Motor neuron (in vitro differentiated cells): Measurements from ENCODE around the gene SLC9A5. TPM values are rescaled to one million over a fixed set of nuclear protein-coding genes. Genes with fewer than 3 reads are reported as not detected.

Experiments
- ATAC-seq, 8 experiments: fragments of 200-7000 bp; cut with Tn5 transposase; replicated peaks in 6 of 8; 2 replicates each; pipeline ENCODE4 v1.8.0; 2021; ENCODE audit warnings: mild to moderate bottlenecking in 8 of 8, moderate library complexity in 8 of 8
- H3K27ac ChIP-seq, 2 donors: fragments of 250-450 bp; sonication (Bioruptor Pico); 2 replicates each; pipeline ENCODE4 v1.9.0; 2021; ENCODE audit warnings: antibody characterized with exemption in 2 of 2, mild to moderate bottlenecking in 2 of 2, moderate library complexity in 1 of 2
- H3K4me1 ChIP-seq, 2 donors: fragments of 250-450 bp; sonication (Bioruptor Pico); replicated peaks in 1 of 2; 2 replicates each; pipeline ENCODE4 v1.6.1; 2021; ENCODE audit warnings: antibody characterized with exemption in 2 of 2, mild to moderate bottlenecking in 2 of 2, moderate library complexity in 1 of 2
- H3K4me3 ChIP-seq, 5 donors: fragments of 250-450 bp; sonication (Bioruptor Pico); 2 replicates each; pipeline ENCODE4 v1.9.0; 2021; ENCODE audit warnings: antibody characterized with exemption in 5 of 5, mild to moderate bottlenecking in 5 of 5, moderate library complexity in 4 of 5
- WGBS, 10 experiments: fragments of 450-650 bp; shearing (Covaris generic); methylation state at CpG; one replicate each; pipeline ENCODE4 v1.0.0; 2022; 5-methylcytosine and 5-hydroxymethylcytosine counted together
- in situ Hi-C, 9 experiments: fragments of 400-800 bp; cut with MboI; loops; one replicate each; pipeline ENCODE4 v1.15.0; 2021; ENCODE audit warnings: low sequenced_read_pairs in 9 of 9, low pct_unique_long_range_greater_than_20kb in 2 of 9; ENCODE audit not compliant: unreplicated experiment in 9 of 9
- total RNA-seq, 8 experiments: library from RNA; unstranded; fragments of 300-600 nt; gene quantifications; 2 replicates each; pipeline versions ENCODE4 v1.2.3 to v1.2.4, GENCODE V29; 2022

Gene SLC9A5
- total RNA-seq, 8 experiments from 2014 or later: 0.92 to 2.4 (median 1.4) TPM

GRCh38 chr16:67284699-67285646 is 36.2 kb downstream of the SLC9A5 start:
- in situ Hi-C loops: no loop called here
- 63 to 80% (median 79%) methylated on average over 1 to 9 of the region's 34 CpGs; no CpG with 5 or more reads in 6 of the 10 experiments for WGBS, 10 experiments
- peak in 7 of 8 experiments; percentile 39 to 81 (median 58) for ATAC-seq
- Histone ChIP-seq H3K4me1 (no peaks in the 10 kb centered on the region), H3K4me3 (no peak overlapping the region), H3K27ac (no peak overlapping the region)

- peak in 1 of 8 experiments; percentile 13 for ATAC-seq
- H3K27ac ChIP-seq: no peak overlapping the region
- H3K4me3 ChIP-seq: no peak overlapping the region
- in situ Hi-C loops: no loop called here
- WGBS, 10 experiments: 92 to 100% (median 100%) methylated on average over 1 to 7 of the region's 28 CpGs; no CpG with 5 or more reads in 6 of the 10 experiments
- no peaks in the 10 kb centered on the region for H3K4me1 ChIP-seq
Observed at GRCh38 chr16:67286441-67287235, 37.9 kb downstream of the SLC9A5 start.

DNA sequence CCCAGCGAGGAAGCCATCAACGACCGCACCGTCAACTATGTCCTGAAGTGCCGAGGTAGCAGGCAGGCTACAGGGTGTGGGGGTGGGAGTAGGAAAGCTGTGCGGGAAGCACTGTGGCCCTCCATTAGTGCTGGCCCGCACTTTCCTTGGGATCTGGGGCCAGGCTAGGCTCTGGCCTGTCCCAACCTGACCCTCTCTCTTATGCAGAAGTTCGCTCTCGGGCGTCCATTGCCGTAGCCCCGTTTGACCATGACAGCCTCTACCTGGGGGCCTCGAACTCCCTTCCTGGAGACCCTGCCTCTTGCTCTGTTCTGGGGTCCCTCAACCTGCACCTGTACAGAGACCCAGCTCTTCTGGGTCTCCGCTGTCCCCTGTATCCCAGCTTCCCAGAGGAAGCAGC is 39.2 kb downstream of the SLC9A5 start:
- Histone ChIP-seq H3K27ac (no peak overlapping the region), H3K4me3 (no peak overlapping the region), H3K4me1 (no peaks in the 10 kb centered on the region)
- no peak for ATAC-seq
- in situ Hi-C loops: no loop called here
- 67 to 100% (median 93%) methylated on average over 1 to 12 of the region's 14 CpGs; no CpG with 5 or more reads in 7 of the 10 experiments for WGBS, 10 experiments

- no peak overlapping the region for H3K27ac ChIP-seq
- no peak for ATAC-seq
- H3K4me3 ChIP-seq: no peak overlapping the region
- 54 to 90% (median 70%) methylated on average over 2 to 3 of the region's 7 CpGs; no CpG with 5 or more reads in 7 of the 10 experiments for WGBS, 10 experiments
- H3K4me1 ChIP-seq: no peaks in the 10 kb centered on the region
- in situ Hi-C loops: no loop called here
Observed at GRCh38 chr16:67291461-67291860, 42.7 kb downstream of the SLC9A5 start.

DNA sequence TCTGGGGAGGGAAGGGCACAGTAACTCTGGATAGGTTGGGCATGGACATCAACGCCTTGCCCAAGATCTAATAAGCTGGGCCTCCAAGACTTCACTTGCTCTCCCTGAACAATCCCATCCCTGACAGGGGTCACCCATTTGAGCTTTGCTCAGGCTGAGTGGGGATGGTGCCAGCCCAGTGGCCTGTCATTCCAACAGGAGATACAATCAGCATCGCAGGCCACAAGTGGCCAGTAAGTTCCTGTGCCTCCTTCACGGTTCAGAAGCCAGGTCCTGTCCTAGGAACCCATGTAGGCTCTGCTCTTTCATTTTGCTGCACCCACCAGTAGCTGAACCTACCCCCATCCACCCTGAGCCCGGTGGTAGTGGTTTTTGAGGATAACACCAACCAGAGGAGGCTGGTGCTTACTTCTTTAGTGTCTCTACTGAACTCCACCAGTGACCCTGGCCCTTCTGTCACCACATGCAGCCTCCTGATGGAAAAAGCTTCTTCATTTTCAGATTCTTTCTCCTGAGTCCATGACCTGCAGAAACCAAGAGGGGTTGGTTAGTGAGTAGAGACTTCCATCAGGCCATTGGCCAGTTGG is 45.5 kb downstream of the SLC9A5 start:
- in situ Hi-C loops: no loop called here
- no peak overlapping the region for H3K27ac ChIP-seq
- 20 to 92% (median 78%) methylated on average over 1 to 3 of the region's 4 CpGs; no CpG with 5 or more reads in 4 of the 10 experiments for WGBS, 10 experiments
- H3K4me3 ChIP-seq: no peak overlapping the region
- ATAC-seq: no peak
- no peaks in the 10 kb centered on the region for H3K4me1 ChIP-seq

DNA sequence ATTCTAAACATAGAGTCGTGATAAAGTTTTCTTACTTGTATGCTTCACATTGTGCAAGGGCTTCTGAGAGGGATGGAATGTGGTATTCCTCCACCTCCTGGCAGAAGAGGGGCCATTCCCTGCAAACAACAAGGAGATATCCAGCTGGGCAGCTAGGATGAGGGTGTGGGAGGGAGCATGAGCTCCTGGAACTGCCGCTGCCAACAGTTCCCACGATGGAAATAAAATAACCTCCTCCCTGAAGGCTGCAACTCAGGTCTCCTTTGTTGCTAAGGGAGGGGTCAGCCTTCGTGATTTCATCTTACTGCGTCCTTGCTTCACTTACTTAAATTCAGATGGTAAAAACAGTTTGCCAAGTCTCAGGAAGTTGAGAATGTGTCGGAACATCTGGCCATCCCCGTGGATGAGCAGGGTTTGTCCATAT is 46.2 kb downstream of the SLC9A5 start:
- Histone ChIP-seq H3K4me1 (peaks cover 0 to under 1% of the 10 kb centered on the region in 2 donors), H3K27ac (no peak overlapping the region), H3K4me3 (no peak overlapping the region)
- in situ Hi-C loops: no loop called here
- ATAC-seq: peak in 3 of 8 experiments; percentile 60 to 87 (median 62)
- 14 to 100% (median 67%) methylated on average over 1 to 6 of the region's 7 CpGs; no CpG with 5 or more reads in 4 of the 10 experiments for WGBS, 10 experiments

DNA sequence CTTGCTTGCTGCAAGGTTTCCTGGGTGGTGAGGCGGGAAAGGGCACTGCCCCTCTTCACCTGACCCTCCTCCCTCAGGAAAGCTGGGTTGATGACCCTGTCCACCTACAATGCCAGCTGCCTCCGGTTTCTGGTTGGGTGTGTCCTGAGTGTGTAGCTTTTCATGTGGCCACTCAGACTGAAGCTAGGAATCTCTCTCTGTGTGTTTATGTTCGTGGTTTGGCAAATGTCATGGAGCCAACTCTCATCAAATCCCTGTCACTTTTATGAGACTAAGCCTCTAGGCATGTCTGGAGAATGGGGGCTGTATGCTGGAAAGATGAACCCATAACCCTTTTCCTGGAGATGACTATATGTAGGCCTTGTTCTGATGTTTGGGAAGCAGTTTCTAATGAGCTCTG is 47.6 kb downstream of the SLC9A5 start:
- ATAC-seq: peak in 1 of 8 experiments; percentile 47
- H3K27ac ChIP-seq: no peak overlapping the region
- H3K4me3 ChIP-seq: no peak overlapping the region
- WGBS, 10 experiments: 6 to 72% (median 43%) methylated on average over 1 to 2 of the region's 3 CpGs; no CpG with 5 or more reads in 7 of the 10 experiments
- H3K4me1 ChIP-seq: peaks cover 0 to 3% of the 10 kb centered on the region in 2 donors
- in situ Hi-C loops: no loop called here

DNA sequence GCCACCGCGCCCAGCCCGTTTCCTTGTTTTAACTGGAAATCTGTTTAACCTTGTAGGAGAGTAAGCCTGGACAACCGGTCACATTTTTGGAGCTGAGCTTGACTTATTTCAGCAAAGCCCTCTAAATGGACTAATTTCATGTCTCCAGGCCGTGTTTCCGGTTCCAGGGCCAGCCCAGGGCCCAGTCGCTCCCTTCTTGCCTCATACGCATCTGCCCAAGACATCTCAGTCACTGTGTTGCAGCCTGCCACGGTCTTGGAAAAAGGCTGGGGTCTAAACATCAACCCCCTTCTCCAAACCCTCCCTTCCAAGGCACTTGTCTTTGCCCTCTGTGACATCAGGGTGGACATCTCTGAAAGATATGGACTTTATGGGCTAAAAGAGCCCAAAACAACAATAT is 49.5 kb downstream of the SLC9A5 start:
- no peak for ATAC-seq
- Histone ChIP-seq H3K4me3 (no peak overlapping the region), H3K4me1 (peaks cover 0 to 3% of the 10 kb centered on the region in 2 donors), H3K27ac (no peak overlapping the region)
- in situ Hi-C loops: no loop called here
- 50 to 97% (median 80%) methylated on average over 1 to 9 of the region's 9 CpGs; no CpG with 5 or more reads in 1 of the 10 experiments for whole genome bisulfite sequencing, 10 experiments

- in situ Hi-C loops: no loop called here
- WGBS, 10 experiments: 33 to 100% (median 88%) methylated on average over 3 to 7 of the region's 15 CpGs; no CpG with 5 or more reads in 5 of the 10 experiments
Observed at GRCh38 chr16:67299269-67299668, 50.5 kb downstream of the SLC9A5 start.

GRCh38 chr16:67301080-67301782 is 52.5 kb downstream of the SLC9A5 start:
- in situ Hi-C loops: no loop called here
- WGBS, 10 experiments: 20 to 100% (median 83%) methylated on average over 1 to 11 of the region's 11 CpGs; no CpG with 5 or more reads in 3 of the 10 experiments
- ATAC-seq: peak in 3 of 8 experiments; percentile 86 to 96 (median 87)

More at GRCh38 chr16:67299269-67299668, 50.5 kb downstream of the SLC9A5 start:
- H3K4me1 ChIP-seq: peaks cover 0 to 3% of the 10 kb centered on the region in 2 donors
- H3K27ac ChIP-seq: no peak overlapping the region
- H3K4me3 ChIP-seq: no peak overlapping the region
- ATAC-seq: no peak

GRCh38 chr16:67302076-67302475 is 53.3 kb downstream of the SLC9A5 start:
- H3K4me1 ChIP-seq: peaks cover 0 to 3% of the 10 kb centered on the region in 2 donors
- H3K27ac ChIP-seq: no peak overlapping the region
- H3K4me3 ChIP-seq: no peak overlapping the region
- ATAC-seq: peak in 1 of 8 experiments; percentile 39
- in situ Hi-C loops: no loop called here
- WGBS, 10 experiments: 80 to 100% (median 89%) methylated on average over 1 to 6 of the region's 7 CpGs; no CpG with 5 or more reads in 5 of the 10 experiments

More at GRCh38 chr16:67301080-67301782, 52.5 kb downstream of the SLC9A5 start:
- peaks cover 0 to 3% of the 10 kb centered on the region in 2 donors for H3K4me1 ChIP-seq
- H3K27ac ChIP-seq: no peak overlapping the region
- H3K4me3 ChIP-seq: no peak overlapping the region

DNA sequence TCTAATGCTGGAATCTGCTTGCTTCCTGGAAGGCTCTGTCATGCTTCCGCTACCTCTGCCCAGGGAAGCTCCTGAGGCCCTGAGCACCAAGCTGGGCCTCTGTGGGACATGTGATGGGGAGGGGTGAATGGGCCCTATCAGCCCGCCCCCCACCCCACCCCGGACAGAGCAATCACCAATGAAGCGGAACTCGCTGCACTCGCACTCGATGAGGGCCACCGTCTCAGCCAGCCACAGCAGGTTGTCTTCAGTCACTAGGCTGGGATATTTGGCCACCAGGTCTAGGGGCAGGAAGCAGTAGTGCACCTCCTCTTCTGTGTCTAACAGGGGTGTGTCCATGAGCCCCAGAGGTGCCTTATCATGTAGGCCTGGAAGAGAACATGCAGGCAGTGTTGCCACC is 54.2 kb downstream of the SLC9A5 start:
- in situ Hi-C loops: no loop called here
- no peak overlapping the region for H3K27ac ChIP-seq
- peak in 4 of 8 experiments; percentile 16 to 89 (median 68) for ATAC-seq
- H3K4me1 ChIP-seq: peaks cover 0 to 3% of the 10 kb centered on the region in 2 donors
- 100% methylated on average over 1 of the region's 8 CpGs; no CpG with 5 or more reads in 8 of the 10 experiments for WGBS, 10 experiments
- H3K4me3 ChIP-seq: no peak overlapping the region
